ENCODE results near the gene ACSL1.

Gene ACSL1

GRCh38 chr4:184854673-184855072 lies 28.9 kb upstream of the ACSL1 start:
- Histone ChIP-seq H4K20me1 (ENCODE audit: low read depth, low read length) (no peaks in the 10 kb centered on the region), H3K9me3 (ENCODE audit: insufficient read depth, low read length) (no peaks in the 10 kb centered on the region), H2AFZ (ENCODE audit: low read depth, low read length, severe bottlenecking) (no peak overlapping the region), H3K27ac (ENCODE audit: low read depth, low read length) (no peak overlapping the region), H3K9me2 (replicated peaks; ENCODE audit: insufficient read depth, low read length) (no peaks in the 10 kb centered on the region), H3F3A (ENCODE audit: insufficient read depth) (no peaks in the 10 kb centered on the region), H3K4me3 (ENCODE audit: insufficient read depth, low read length, poor library complexity, severe bottlenecking) (no peak overlapping the region), H3K4me2 (ENCODE audit: low read depth, low read length, poor library complexity, severe bottlenecking) (no peak overlapping the region), H3K36me3 (ENCODE audit: low read length) (no peaks in the 10 kb centered on the region), H3K9ac (ENCODE audit: low read length) (no peak overlapping the region), H3K79me2 (ENCODE audit: insufficient read depth, low read length) (no peaks in the 10 kb centered on the region), H3K27me3 (ENCODE audit: low read length) (no peaks in the 10 kb centered on the region)
- no peak for TF ChIP-seq EZH2phosphoT487 (conservative IDR thresholded peaks at IDR 0.05; ENCODE audit: low read length)
- TF ChIP-seq CTCF (IDR thresholded peaks at IDR 0.05; ENCODE audit: insufficient read depth, low read length, poor library complexity, severe bottlenecking) = no peak

DNA sequence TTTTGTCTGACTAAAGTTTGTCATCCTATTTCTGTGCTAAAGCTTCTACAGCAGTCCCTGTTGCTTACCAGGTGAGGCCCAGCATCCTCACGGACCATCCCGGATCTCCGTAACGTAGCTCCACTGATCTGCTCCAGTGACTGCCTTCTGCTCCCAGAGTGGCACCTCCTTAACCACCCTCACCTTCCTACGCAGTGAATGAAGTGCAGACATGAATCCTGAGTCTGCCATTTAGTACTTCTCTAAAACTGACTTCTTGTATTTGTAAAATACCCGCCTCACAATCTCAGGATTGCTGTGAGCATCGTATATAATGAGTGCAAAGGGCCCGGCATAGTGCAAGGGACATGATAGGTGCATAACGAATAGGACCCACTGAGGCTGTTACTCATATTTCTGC lies 27.7 kb upstream of the ACSL1 start:
- Histone ChIP-seq H3K79me2 (ENCODE audit: insufficient read depth, low read length) (no peaks in the 10 kb centered on the region), H3K9me2 (replicated peaks; ENCODE audit: insufficient read depth, low read length) (no peaks in the 10 kb centered on the region), H3K4me2 (ENCODE audit: low read depth, low read length, poor library complexity, severe bottlenecking) (no peak overlapping the region), H3K4me3 (ENCODE audit: insufficient read depth, low read length, poor library complexity, severe bottlenecking) (no peak overlapping the region), H3K27ac (ENCODE audit: low read depth, low read length) (no peak overlapping the region), H3K27me3 (ENCODE audit: low read length) (no peaks in the 10 kb centered on the region), H3K36me3 (ENCODE audit: low read length) (no peaks in the 10 kb centered on the region), H3K9ac (ENCODE audit: low read length) (no peak overlapping the region), H3K9me3 (ENCODE audit: insufficient read depth, low read length) (no peaks in the 10 kb centered on the region), H3F3A (ENCODE audit: insufficient read depth) (no peaks in the 10 kb centered on the region), H4K20me1 (ENCODE audit: low read depth, low read length) (no peaks in the 10 kb centered on the region), H2AFZ (ENCODE audit: low read depth, low read length, severe bottlenecking) (no peak overlapping the region)
- TF ChIP-seq EZH2phosphoT487 (conservative IDR thresholded peaks at IDR 0.05; ENCODE audit: low read length) = no peak
- TF ChIP-seq CTCF (IDR thresholded peaks at IDR 0.05; ENCODE audit: insufficient read depth, low read length, poor library complexity, severe bottlenecking) = no peak

GRCh38 chr4:184851886-184852285 lies 26.1 kb upstream of the ACSL1 start:
- H3K9me2 ChIP-seq (replicated peaks; ENCODE audit: insufficient read depth, low read length) = no peaks in the 10 kb centered on the region
- H3F3A ChIP-seq (ENCODE audit: insufficient read depth) = no peaks in the 10 kb centered on the region
- H3K9ac ChIP-seq (ENCODE audit: low read length) = no peak overlapping the region
- no peak overlapping the region for H2AFZ ChIP-seq (ENCODE audit: low read depth, low read length, severe bottlenecking)
- no peak for TF ChIP-seq CTCF (IDR thresholded peaks at IDR 0.05; ENCODE audit: insufficient read depth, low read length, poor library complexity, severe bottlenecking)
- TF ChIP-seq EZH2phosphoT487 (conservative IDR thresholded peaks at IDR 0.05; ENCODE audit: low read length) = no peak
- no peaks in the 10 kb centered on the region for H3K79me2 ChIP-seq (ENCODE audit: insufficient read depth, low read length)
- H4K20me1 ChIP-seq (ENCODE audit: low read depth, low read length) = no peaks in the 10 kb centered on the region
- H3K4me3 ChIP-seq (ENCODE audit: insufficient read depth, low read length, poor library complexity, severe bottlenecking) = no peak overlapping the region
- H3K9me3 ChIP-seq (ENCODE audit: insufficient read depth, low read length) = no peaks in the 10 kb centered on the region
- H3K36me3 ChIP-seq (ENCODE audit: low read length) = no peaks in the 10 kb centered on the region
- no peaks in the 10 kb centered on the region for H3K27me3 ChIP-seq (ENCODE audit: low read length)
- H3K27ac ChIP-seq (ENCODE audit: low read depth, low read length) = no peak overlapping the region
- H3K4me2 ChIP-seq (ENCODE audit: low read depth, low read length, poor library complexity, severe bottlenecking) = no peak overlapping the region

DNA sequence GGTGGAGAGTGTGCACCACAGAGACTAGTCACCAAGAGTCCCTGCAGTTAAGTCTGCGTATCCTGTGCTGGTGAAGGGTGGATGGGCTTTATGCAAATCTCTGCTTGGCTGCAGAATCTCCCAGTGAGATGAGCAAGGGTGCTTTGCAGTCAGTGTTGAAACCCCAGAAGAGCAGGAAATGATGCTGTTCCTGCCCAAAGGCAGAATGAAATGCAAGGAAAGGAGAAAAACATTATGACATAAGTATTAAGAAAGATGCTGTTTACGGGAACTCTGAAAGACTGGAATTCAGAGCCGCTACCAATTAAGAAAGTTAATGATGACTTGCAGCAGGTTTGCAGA lies 25.4 kb upstream of the ACSL1 start:
- Histone ChIP-seq H3K36me3 (ENCODE audit: low read length) (no peaks in the 10 kb centered on the region), H4K20me1 (ENCODE audit: low read depth, low read length) (no peaks in the 10 kb centered on the region), H3K79me2 (ENCODE audit: insufficient read depth, low read length) (no peaks in the 10 kb centered on the region), H3K27me3 (ENCODE audit: low read length) (no peaks in the 10 kb centered on the region), H3F3A (ENCODE audit: insufficient read depth) (no peaks in the 10 kb centered on the region), H3K27ac (ENCODE audit: low read depth, low read length) (no peak overlapping the region), H3K9me2 (replicated peaks; ENCODE audit: insufficient read depth, low read length) (no peaks in the 10 kb centered on the region), H2AFZ (ENCODE audit: low read depth, low read length, severe bottlenecking) (no peak overlapping the region), H3K4me3 (ENCODE audit: insufficient read depth, low read length, poor library complexity, severe bottlenecking) (no peak overlapping the region), H3K4me2 (ENCODE audit: low read depth, low read length, poor library complexity, severe bottlenecking) (no peak overlapping the region), H3K9ac (ENCODE audit: low read length) (no peak overlapping the region), H3K9me3 (ENCODE audit: insufficient read depth, low read length) (no peaks in the 10 kb centered on the region)
- TF ChIP-seq EZH2phosphoT487 (conservative IDR thresholded peaks at IDR 0.05; ENCODE audit: low read length) (no peak), CTCF (IDR thresholded peaks at IDR 0.05; ENCODE audit: insufficient read depth, low read length, poor library complexity, severe bottlenecking) (no peak)

All from SU-DHL-6 (cell line).